ENCODE results near the gene SYVN1.

Gene SYVN1

DNA sequence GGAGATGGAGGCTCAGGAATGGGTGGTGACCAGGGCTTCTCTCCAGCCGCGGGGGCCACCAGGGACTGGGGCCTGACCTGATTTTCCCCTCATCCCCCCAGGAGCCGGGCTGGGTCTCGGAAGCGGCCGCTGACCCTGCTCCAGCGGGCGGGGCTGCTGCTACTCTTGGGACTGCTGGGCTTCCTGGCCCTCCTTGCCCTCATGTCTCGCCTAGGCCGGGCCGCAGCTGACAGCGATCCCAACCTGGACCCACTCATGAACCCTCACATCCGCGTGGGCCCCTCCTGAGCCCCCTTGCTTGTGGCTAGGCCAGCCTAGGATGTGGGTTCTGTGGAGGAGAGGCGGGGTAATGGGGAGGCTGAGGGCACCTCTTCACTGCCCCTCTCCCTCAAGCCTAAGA lies 46.5 kb downstream of the SYVN1 start:
- no peak for DNase-seq (ENCODE audit: low read depth)

- no peak for DNase-seq (ENCODE audit: low read depth)
These were observed 47.1 kb downstream of the SYVN1 start for GRCh38 chr11:65087216-65087615.

GRCh38 chr11:65086809-65087208 lies 47.5 kb downstream of the SYVN1 start:
- no peak for DNase-seq (ENCODE audit: low read depth)

- no peak for DNase-seq (ENCODE audit: low read depth)
These were observed 48.9 kb downstream of the SYVN1 start for GRCh38 chr11:65085446-65085845.

DNA sequence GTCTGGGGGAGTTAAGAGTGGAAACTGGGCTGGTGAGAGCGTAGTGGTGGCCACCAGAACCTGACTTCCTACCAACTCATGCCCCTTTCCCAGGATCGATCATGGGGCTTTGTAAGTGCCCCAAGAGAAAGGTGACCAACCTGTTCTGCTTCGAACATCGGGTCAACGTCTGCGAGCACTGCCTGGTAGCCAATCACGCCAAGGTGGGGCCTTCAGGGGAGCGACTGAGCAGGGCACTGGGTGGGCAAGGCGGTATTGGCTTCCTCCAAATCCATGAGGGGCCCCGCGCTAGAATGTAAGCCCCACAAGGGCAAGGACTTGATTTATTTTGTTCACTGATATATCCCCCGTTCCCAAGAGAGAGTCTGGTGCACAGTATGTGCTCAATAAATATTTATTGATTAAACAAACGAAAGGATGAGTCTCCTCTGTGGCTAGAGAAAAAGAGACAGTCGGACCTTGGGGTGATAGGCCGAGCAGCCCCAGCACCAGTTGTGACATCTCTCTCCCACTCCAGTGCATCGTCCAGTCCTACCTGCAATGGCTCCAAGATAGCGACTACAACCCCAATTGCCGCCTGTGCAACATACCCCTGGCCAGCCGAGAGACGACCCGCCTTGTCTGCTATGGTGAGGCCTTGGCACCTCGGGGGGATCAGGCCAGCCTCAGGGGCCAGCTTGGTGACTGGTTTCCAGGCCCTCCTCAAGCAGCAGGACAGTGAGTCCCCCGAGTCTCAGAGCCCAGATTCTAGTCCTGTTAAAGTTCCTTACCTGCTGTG lies 49.5 kb downstream of the SYVN1 start:
- DNase-seq (ENCODE audit: low read depth) = no peak

DNA sequence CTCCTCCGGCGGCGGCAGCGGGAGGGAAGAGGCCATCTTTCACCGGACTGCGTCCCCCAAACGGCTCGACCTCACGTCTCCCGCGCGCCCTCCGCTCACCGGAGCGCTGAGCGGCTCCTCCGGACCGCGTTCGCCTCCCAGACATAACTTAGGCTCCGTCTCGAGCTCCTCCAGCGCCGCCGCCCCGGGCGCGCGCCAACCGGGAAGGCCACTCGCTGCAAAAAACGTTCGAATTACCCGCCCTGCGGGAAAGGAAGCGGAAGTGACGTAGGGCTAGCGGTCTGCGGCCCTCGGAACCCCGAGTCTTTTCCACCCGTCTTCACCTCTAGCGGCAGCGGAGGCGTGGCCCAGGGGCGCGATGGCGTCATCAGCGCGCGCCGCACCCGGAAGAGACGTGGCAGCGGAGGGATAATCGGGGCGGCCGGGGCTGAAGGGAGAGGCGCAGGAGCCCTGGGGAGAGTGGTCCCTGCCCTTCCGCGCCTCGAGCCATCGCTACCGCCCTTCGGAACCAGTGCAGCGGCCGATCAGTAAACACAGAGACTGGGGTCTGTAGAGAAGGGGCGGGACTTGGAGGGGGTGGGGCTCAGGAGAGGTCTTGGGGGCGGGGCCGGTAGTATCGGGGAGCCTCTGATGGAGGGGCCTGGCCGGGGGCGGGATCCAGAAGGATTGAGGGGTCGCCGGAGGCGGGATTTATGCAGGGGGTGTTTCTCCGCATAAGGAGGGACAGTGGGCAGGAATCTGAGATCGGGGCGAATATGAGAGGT lies 50.3 kb downstream of the SYVN1 start, which contains the start of the genes CDCA5 and ZFPL1:
CDCA5 (minus strand) TSS at position 207 of the 764 bp plus-strand sequence; CDS start at position 145, 62 bp downstream.
ZFPL1 (plus strand) TSS at position 389 of the 764 bp plus-strand sequence. CDS start 477 bp downstream, outside the sequence.
- DNase-seq (ENCODE audit: low read depth) = peak; percentile 93

GRCh38 chr11:65083134-65083833 lies 51.0 kb downstream of the SYVN1 start:
- DNase-seq (ENCODE audit: low read depth) = no peak

DNA sequence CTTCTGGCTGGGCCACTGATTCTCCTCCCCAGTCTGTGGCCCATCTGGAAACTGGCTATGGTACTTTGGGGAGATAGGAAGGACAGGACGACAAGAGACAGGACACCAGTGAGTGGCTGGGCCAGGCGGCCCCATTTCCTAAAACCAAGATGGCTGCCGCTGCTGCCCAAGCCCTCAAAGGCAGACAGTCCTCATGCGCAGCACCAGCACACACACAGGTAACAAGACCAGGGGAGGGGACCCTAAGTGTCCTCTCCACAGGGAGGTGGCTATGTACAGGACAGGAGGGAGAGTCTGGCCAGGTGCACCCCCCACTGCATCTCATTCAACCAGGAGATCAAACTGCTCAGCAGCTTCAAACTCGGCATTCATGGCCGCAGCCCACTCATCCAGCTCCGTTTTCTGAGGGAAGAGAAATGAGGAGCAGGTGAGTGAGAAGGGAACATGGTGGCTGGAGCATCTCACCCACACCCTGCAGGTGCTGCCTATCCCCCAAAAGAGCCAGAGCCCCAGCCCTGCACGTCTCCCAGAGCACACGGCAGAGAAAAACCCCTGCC lies 55.5 kb downstream of the SYVN1 start:
- no peak for DNase-seq (ENCODE audit: low read depth)

GRCh38 chr11:65078151-65078550 lies 56.2 kb downstream of the SYVN1 start:
- DNase-seq (ENCODE audit: low read depth) = peak; percentile 40

GRCh38 chr11:65077451-65077850 lies 56.9 kb downstream of the SYVN1 start:
- no peak for DNase-seq (ENCODE audit: low read depth)

Data from stimulated activated CD8-positive, alpha-beta memory T cell treated with anti-CD3 and anti-CD28 coated beads, Interleukin-7, amount 100 ng/mL, for 24 hours (primary cell).